Myocyte (in vitro differentiated cells): ENCODE measurements around the gene ADAMTS5. TPM values are rescaled to one million over a fixed set of nuclear protein-coding genes. Genes with fewer than 3 reads are reported as not detected.
A peak's percentile ranks its signal among the peaks of the same experiment; 100 is the strongest.

Experiments
- DNase-seq: peaks from one replicate; pipeline ENCODE4 v3.0.0-alpha.2; 2012; ENCODE audit warnings: low read depth
- polyA plus RNA-seq: library from polyadenylated mRNA; unstranded; fragments of >200 nt; gene quantifications from one replicate; pipeline ENCODE4 v1.2.1, GENCODE V29; 2012; ENCODE audit warnings: missing spikeins
- total RNA-seq: library from RNA; depleted of rRNA; stranded (reverse); fragments of >200 nt; gene quantifications from 2 replicates; pipeline ENCODE4 v1.2.3, GENCODE V29; 2014

ADAMTS5 gene
- 34.5 and 44.7 TPM in 2 replicates for total RNA-seq
- polyA plus RNA-seq: 35.7 TPM

DNA sequence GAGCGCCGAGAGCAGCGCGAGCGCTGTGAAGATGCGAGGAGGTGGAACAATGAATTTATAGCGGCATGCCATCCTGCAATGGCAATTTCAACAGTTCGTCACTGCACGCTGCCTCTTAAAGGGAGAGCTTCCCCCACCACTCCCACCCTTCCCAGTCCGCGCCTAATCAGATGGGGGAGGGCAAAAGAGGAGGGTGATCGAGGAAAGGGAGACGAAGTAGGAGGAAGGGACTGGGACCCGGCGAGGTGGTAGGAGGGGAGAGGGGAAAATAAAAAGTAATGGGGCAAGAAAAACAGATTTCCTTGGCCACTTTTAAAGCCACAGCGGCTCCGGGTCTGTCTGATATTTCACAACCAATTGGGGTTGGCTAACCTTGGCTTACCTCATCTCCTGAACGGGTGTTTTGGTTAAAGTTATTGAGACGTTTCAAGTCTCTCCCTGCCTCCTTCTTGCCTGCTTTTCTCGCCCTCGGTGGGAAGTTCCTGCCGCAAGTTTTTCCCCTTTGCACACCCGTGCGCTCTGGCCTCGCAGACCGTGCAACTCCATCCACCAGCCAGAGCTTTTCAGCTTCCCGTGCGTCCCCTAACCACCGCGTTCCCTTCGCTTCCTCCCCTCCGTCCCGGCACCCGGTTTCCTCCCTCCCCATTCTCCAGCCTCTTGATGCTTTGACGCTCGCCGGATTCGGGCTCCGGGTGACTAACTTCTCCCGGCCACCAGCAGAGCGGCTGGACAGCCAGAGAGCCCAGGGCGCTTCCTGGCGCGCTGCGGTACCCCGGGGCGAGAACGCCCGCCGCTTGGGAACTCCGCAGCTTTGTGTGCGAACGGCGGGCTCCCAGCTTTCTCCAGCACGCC is at the start of gene ADAMTS5:
Gene ADAMTS5, minus strand, starts transcription at position 27 of the 852 bp plus-strand sequence. CDS start 697 bp downstream, outside the sequence.
- peak; percentile 92 for DNase-seq

DNA sequence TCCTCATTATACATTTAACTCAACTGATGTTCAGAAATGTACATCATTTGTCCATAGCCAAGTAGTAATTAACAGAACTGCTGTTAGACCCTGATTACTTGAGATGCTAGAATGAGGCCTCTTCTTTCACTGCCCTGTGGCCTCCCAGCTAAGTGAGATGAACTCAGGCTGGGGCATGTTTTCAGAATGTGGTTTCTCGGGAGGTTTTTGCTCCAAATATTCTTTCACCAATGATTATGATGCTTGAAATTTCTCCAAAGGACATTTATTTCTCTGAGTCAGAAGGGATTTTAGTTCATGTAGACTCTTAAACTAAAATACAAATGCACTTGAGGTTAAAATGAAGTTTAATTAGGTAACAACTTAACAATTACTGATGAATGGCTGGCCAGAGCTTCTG is 34.6 kb upstream of the ADAMTS5 start:
- peak; percentile 13 for DNase-seq

DNA sequence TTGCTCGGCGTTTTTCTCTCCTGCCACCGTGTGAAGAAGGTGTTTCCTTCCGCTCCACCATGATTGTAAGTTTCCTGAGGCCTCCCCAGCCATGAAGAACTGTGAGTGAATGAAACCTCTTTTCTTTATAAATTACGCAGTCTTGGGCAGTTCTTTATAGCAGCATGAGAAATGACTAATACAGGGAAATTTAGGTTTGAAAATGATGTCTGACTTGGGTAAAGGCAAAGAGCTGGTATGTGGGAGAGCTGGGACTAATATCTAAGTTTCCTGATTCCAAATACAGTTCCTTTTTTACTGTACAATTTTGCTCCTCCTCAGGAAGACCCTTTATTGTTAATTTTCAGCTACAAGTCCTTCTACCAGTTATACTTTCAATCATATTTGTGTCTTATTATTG is 16.7 kb upstream of the ADAMTS5 start:
- no peak for DNase-seq

DNA sequence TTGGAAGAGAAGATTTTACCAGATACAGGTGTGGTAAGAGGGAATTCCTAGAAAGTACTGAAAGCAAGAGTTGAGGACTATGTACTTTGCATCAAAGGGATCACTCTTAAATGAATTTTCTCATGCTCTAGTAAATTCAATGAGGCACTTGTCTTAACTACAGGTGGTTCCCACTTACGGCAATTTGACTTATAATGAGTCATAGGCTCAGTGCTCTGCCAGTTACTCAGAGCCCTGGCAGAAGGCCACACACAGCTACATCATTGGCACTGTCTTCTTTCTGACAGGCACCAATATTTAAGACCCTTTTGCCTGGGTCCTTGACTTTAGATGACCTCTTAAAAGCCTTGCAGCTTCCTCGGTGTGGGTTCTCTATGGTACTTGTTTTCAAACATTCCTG is 15.9 kb upstream of the ADAMTS5 start:
- peak; percentile 72 for DNase-seq

DNA sequence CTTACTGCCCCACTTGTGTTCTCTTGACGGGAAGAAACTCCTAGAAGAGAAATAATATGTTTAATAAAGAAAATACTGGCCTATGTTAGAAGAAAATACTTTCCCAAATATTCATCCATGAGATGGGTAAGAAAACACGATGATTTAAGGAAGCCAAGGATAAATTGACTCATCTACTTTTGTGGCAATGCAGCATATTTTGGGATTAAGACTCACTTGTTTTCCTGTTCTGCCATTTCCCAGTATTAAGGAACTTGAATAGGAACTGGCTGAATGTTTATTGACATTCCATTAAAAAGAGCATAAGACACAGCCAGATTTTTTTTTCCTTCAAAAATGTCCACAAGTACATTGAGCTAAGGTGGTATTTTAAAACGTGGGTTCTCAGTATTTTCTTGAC is 10.9 kb upstream of the ADAMTS5 start:
- peak; percentile 27 for DNase-seq

DNA sequence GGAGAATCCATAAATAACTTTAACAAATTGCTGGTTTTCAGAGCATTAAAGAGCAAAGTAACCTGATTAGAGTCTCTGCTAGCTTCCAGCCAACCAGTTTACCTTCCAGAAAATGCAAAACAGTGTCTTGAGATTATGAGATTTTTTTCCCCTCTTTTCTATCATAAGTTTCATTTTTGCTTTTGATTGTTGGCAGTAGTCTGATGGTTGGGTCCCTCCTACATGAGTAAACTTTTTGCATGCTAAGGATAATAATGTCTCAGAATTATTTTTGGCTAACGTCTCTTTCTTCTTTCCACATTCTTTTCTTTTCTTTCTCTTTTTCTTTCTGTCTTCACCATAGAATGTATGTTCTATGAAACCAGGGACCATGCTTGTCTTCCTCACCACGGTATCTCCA is 6.3 kb upstream of the ADAMTS5 start:
- DNase-seq: no peak

DNA sequence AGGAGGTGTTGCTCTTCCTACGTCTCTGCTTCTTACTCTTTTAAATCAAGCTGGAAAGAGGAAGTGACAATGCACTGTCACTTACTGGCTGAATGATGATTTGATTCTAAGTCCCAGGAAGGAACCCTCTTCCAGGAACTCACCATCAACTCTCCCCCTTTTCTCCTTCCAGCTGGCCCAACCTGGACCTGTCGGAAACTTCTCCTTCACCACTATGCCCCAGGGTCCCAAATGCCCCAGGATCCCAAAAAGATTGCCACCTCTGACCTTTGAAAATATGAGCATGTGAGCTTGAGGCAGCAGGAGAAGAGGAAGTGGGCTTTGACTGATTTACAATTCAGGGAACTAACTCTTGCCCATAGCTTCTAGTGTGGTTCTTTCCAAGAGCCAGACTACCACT is 5.3 kb upstream of the ADAMTS5 start:
- DNase-seq: no peak

DNA sequence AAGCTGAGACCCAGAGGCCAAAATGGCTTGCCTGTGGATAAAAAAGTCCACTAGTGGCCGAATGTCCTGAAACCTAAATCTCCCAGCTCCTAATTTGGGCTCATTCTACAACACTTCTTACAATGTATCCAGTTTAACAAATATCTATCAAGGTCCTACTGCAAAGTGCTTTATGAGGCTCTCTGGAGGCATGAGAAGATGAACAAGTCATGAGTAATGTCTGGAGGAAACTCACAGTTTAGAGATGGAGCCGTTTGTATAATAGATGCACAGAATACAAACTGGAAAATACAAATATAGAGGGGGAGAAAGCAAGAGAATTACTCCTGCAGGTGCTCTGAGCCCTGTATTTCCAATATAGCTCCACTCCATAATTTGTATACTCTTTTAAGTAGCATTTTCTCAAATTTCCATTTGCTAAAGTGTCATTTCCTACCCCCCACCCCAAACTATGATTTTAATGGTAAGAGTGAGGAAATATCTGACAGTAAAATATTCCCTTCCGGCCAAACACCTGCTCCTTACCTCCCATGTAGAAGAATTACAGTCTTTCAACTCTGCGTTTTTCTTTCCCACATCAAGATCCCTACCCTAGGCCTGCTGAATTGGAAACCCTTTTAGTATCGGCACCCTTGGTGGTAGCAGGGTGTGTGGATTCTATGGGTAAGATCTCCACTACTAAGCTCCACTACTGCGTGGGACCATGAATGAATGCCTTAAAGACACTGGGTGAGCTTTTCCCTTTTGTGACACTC is 3.3 kb upstream of the ADAMTS5 start:
- DNase-seq: no peak

DNA sequence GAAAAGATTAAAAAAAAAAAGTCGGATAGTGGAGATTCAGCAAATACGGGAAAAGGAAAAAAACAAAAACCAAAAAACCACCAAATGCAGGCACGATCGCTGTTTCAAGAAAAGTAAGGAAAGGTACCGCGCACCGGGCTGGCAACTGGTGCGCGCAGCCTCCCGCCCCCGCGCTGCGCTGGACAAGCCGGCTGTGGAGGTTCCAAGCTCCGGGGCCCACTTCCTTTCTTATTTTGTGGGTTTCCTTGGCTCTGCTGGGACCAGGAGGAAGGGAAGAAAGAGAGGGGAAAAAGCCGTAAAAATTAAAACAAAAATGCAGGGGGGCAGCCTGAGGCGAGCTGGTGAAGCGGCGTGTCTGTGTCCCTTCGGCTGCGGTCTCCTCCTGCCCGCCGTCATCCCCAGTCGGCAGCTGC is 233 bp downstream of the ADAMTS5 start:
- no peak for DNase-seq

DNA sequence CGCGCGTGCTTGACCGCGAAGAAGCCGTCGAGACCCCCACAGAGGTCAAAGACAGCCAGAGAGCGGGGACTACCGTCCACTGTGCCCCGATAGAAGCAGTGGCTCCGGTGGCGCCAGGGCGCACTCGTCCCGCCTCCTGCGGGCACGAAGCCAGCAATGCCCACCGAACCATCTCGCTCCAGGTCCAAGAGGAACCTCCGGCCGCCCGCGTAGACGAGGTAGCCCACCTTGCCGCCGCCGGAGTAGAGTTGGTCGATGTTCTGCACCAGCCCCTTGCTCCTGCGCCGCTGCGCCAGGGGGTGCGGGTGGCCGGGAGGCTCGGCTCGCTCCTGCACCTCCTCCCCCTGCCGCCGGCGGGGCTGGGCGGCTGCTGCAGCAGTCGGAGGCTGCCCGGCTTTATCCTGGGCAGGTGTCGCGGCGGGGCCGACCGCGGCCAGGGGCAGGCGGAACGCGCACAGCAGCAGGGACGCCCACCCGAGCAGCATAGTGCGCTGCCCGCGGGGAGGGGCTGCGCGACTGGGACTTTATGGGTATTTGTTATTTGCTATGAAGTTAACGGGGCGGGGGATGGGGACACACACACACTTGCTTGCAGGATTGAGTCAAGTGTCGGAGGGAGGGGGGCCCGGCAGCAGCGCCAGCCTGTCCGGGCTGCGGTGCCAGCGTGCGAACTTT is 844 bp downstream of the ADAMTS5 start:
- peak; percentile 79 for DNase-seq

DNA sequence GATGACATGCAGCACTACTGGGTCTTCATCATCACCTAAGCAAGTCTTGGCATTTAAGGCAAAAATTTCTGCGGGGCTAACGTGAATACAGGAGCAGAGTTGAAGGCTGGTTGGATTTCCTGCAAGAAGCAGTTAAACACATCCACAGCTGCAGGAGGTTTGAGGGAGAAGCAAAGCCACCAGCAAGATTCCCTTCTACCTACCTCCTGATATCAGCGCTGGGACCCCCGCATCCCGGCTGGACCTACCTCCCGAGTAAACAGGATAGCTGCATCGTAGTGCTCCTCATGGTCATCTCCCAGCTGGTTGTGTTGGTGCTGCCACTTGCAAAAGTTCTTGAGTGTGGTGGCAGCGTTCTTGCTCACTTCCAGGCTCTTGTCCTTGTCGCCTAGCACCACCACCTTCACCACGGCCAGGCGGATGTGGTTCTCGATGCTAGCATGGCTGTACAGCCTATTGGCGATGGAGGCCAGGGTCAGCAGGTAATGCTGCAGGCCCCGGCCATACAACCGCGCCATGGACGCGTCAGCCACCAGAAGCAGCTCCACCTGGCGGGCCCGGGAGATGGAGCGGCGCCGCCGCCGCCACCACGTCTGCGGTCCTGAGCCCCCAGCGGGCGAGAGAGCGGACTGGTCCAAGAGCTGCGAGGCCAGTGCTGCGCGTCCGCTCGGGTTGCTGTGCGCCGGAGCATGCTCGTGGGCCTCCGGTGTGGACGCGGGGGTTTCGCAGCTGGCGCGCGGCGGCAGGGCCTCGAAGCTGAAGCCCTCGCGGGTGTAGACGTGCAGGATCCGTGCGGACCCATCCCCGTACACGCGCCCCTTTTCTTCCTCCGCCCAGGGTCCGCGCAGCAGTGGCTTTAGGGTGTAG is 1.6 kb downstream of the ADAMTS5 start:
- peak; percentile 81 for DNase-seq

DNA sequence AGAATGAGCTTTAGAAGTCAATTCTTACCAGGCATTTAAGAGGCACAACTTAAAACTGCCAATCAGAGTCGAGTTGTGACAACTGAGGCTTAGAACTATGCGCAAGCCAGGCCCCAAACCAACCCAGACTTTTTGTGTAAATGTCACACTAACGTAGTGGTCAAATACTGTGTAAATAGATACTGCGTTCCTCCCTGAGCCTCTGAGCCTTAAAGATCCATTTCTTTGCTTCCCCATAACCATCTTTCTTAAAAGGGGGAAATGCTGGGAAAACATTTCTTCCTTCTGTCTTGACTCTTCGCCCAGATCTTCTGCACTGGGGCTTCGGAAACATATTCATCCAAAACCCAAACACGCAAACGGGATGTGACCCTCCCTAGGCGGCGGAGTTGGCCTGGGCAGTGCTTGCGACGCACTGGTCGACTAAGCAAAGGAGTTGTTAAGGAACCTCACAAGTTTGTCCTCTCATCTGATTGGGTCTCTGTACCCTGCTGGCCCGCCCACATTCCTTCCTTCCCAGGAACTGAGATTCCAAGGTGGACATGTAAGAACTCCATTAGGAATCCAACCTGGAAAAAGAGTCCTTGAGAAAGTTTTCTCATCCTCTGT is 2.6 kb downstream of the ADAMTS5 start:
- DNase-seq: peak; percentile 94

DNA sequence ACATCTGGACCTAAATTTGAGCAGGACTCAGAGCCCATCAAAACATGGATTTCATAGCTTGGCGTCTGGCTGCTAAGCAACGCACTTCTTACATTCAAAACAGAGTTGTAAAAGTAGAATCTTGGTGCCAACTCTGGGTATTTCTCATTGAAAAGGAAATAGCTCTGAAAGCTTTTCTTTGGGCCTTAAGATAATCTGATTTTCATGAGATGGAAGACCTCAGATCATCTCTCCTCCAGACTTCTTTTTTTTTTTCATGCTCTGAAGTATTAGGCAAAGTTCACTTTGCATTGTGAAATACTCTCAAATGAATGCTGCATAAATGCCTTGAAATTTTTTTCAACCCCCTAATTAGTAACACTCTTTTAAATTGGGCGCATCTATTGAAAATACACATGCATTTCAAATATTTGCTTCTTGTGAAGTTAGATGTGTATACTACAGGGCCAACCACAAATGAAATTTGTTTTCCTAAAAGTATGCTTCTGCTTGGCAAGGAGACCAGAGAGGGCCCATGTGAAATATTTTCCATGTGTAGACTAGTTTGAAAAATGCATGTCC is 4.2 kb downstream of the ADAMTS5 start:
- peak; percentile 42 for DNase-seq

DNA sequence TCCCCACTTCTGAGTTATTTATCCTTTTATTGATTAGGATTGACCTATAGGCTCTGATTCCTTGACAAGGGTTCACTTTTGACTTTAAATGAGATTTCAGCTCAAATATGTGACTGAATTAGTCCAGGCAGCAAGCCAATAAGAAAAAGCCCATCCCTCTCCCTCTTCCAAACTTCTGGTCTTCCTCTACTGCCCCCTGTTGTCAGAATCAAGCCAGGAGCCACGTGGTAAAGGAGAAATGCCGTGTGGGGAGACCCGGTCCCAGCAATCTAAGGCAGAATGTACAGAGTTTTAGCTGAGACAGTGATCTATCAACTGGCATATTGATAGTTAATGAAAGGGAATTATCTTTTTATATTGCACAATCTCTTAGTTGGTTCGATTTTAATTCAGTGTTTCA is 5.2 kb downstream of the ADAMTS5 start:
- peak; percentile 71 for DNase-seq

DNA sequence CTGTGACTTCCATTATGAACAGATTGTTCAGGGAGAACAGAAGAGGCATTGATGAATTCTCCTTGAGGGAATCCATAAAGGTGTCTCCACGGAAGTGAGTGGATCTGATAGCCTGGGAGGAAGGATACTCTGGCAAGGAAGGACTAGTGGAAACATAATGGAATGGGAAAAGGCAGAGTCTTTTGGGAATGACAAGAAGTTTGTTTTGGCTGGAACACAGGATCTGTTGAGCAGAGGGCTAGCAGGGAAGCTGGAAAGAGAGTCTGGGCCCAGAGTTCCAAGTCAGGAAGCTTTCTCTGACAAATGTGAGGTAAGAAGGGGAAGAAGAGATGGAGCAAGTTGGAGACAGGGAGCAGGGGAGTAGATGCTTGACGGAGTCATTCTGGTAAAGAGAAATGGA is 8.1 kb downstream of the ADAMTS5 start:
- no peak for DNase-seq

DNA sequence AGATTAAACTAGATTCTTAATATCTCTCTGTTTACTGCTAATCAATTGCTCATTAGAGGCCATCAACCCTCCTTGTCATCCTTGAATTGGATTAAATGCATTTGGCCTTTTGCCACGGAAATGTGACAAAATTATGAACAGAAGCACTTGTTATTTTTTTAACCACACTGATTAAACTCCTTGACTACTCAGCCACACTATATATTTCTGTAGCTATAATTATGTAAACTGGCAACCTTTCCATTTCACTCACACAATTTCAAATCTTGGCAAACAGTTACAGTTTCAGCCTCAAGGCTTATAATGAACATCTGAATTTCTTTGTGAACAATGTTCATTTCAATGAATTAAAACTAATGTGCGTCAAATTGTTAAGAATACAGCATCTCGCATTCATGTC is 10.1 kb downstream of the ADAMTS5 start:
- DNase-seq: no peak

DNA sequence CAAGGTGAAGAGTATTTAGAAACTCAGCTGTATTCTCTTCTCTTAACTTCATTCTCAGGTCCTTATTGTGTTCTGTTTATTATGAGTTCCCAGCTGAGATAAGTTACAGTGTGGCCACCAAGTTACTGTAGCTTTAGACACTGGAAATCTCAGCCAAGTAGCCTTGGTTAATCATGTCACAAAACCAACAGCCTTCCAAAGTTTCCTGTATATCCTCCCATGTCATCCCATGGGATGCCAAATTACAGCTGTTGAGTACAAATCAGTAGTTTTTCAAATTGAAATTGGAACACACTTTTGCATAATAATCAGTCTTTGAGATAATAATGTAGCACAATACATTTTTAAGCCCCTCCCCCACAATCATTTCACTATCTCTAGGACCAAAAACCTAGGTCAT is 10.7 kb downstream of the ADAMTS5 start:
- peak; percentile 53 for DNase-seq

DNA sequence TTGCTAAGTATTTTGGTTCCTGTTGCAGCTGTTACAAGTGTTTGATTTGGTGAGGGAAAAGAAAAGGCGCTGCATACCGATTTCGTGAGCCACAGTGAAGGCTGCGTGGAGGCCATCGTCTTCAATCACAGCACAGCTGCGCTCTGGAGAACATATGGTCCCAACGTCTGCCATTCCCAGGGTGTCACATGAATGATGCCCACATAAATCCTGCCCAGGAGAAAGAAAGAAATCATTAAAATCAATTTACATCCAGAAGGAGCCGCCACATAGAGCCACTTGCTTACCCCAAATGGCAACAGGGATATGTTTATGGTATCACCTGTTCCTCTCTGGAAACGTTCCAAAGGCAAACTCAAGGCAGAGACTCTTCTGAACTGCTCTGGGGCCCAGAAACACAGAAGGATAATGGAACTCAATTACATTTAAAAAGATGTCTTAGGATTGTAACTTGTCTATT is 12.2 kb downstream of the ADAMTS5 start:
- peak; percentile 92 for DNase-seq

DNA sequence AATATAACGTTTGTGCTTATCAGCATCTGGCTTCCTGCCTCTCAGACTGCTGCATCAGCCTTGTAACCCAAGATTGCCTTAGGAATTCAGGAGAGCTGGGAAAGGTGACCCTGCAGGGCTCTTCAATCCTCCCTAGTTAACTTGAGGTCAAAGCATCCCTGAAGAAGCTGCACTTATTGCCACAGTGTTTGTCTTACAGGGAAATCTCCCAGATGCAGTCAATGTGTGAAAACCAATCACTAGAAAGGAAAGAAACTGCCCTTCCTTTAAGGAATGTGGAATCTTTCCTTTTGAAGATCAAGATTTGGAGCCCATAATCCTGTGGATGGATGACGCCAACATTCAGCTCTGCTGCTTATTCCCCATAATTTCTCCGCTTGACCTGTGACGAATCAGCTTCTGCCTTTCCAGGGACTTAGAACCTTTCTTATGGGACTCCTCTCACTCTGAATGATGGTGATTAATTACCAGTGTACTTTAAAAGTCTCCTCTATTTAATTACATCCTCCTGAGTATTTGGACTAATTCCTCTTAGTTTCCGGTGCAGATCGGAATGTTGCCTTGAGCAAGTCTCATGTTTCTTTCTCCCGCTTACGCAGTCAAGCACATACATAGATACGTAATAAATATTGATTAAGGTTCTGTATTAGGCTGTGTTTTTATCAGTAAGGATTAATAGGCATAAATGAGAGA is 14.4 kb downstream of the ADAMTS5 start:
- no peak for DNase-seq
